Ovary (tissue), 3 donors: ENCODE measurements around the gene CT55.

Source experiments
- CTCF ChIP-seq, 3 donors: fragments of 450-650 bp in 2 of 3; fragments of 200-600 bp in 1 of 3; IDR thresholded peaks; one replicate each; pipeline versions ENCODE4 v1.5.1 to v1.8.0; 2016 to 2022; ENCODE audit warnings: antibody characterized with exemption in 3 of 3, mild to moderate bottlenecking in 1 of 3
- EP300 ChIP-seq: sonication (generic); formaldehyde crosslinking; IDR thresholded peaks from one replicate; pipeline ENCODE4 v1.6.1; 2017; ENCODE audit warnings: antibody characterized with exemption
- POLR2A ChIP-seq: fragments of 450-650 bp; IDR thresholded peaks from one replicate; pipeline ENCODE4 v1.6.1; 2017; ENCODE audit warnings: antibody characterized with exemption, mild to moderate bottlenecking, moderate library complexity
- donor health status: DM: no; HTN: no; CAD: no.

GRCh38 chrX:135185795-135186443 is 14.7 kb upstream of the CT55 start:
- TF ChIP-seq CTCF (IDR thresholded peaks at IDR 0.05) (no peak), POLR2A (no peak), EP300 (no peak)
